Peyer's patch (tissue), 4 donors: ENCODE data around the gene FRS2.

ENCODE experiments used
- POLR2A ChIP-seq, 2 donors: fragments of 450-650 bp; IDR thresholded peaks; one replicate each; pipeline ENCODE4 v1.5.1; 2017; ENCODE audit warnings: antibody characterized with exemption in 2 of 2, mild to moderate bottlenecking in 2 of 2, moderate library complexity in 2 of 2
- TF ChIP-seq, protein P1 (sequence below), 6 experiments: fragments of 450-650 bp in 4 of 6; fragments of 200-600 bp in 2 of 6; sonication (generic) in 1 of 6; IDR thresholded peaks; one replicate each; pipeline ENCODE4 v1.5.1; 2017 to 2019; ENCODE audit warnings: antibody characterized with exemption in 6 of 6, mild to moderate bottlenecking in 3 of 6, moderate library complexity in 1 of 6

DNA sequence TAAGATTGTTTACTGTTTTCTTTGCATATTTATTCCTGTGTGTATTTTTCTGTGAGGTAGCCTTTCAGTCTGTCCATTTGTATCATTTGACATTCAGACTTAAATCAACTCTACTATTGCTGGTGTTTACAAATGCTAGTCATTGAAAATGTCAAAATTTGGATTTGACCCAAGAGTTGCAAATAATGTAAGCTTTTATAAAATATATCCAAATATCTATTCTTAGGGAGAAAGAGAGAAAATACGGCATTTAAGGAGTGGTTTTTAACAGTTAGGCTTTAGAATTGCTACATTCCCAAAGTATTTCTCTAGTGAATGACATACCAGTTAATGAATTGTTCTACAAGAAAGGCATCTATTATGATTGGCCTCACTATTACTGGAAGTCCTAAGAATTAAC, 37.9 kb downstream of the FRS2 start:
- no peak for TF ChIP-seq POLR2A (IDR thresholded peaks at IDR 0.05)
- TF ChIP-seq, protein P1, sequence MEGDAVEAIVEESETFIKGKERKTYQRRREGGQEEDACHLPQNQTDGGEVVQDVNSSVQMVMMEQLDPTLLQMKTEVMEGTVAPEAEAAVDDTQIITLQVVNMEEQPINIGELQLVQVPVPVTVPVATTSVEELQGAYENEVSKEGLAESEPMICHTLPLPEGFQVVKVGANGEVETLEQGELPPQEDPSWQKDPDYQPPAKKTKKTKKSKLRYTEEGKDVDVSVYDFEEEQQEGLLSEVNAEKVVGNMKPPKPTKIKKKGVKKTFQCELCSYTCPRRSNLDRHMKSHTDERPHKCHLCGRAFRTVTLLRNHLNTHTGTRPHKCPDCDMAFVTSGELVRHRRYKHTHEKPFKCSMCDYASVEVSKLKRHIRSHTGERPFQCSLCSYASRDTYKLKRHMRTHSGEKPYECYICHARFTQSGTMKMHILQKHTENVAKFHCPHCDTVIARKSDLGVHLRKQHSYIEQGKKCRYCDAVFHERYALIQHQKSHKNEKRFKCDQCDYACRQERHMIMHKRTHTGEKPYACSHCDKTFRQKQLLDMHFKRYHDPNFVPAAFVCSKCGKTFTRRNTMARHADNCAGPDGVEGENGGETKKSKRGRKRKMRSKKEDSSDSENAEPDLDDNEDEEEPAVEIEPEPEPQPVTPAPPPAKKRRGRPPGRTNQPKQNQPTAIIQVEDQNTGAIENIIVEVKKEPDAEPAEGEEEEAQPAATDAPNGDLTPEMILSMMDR (IDR thresholded peaks at IDR 0.05): no peak
